Fibroblast of peridontal ligament (primary cell): ENCODE data around the gene TTC39A.
A peak's percentile ranks its signal among the peaks of the same experiment; 100 is the strongest.

Source experiments
- DNase-seq: peaks from one replicate; pipeline ENCODE4 v3.0.0-alpha.2; 2010; ENCODE audit errors: extremely low read depth

The TTC39A gene

GRCh38 chr1:51297401-51298321 is 32.7 kb downstream of the TTC39A start:
- DNase-seq = no peak

DNA sequence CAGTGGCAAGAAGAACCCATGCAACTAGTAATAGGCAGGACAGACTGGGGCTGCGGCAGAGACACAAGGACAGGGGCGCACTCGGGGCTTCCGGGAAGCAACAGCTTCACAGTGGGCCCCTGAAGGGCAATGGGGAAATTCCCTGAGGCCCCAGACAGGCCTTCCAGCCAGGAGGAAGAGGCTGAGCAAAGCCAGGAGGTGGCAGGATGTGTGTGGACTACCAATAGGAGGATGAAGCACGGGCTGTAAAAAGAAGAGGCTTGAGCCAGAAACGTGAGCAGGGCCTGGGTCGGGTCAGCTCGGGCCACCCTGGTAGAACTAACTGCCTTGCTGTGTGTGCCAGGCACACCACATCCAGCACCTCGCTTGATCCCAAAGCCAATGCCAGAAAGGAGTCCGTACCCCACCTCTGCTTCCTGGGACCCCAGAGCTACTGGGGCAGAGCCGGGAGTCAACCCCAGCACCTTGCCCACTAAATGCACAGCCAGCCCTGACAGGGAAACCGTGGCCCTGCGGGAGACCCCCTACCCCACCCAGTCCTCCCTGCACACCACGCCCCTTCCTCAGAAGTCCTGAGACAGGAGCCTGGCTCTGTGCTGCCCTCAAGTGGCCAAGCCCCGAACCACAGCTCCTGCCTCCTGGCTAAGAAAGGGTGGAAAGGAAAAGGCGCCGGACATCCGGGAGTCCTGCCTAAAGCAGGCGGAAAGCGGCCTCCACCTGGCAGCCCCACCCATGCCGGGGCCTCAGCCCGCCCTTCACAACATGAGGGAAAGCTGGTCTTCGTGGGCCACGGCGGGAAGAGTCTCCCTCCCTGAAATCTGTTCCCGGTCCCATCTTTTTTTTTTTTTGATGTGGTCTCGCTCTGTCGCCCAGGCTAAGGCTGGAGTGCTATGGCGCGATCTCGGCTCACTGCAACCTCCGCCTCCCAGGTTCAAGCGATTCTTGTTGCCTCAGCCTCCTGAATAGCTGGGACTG is 33.7 kb downstream of the TTC39A start:
- peak; percentile 78 for DNase-seq

GRCh38 chr1:51295926-51296325 is 34.4 kb downstream of the TTC39A start:
- no peak for DNase-seq

GRCh38 chr1:51294566-51295184 is 35.7 kb downstream of the TTC39A start:
- DNase-seq = no peak

- DNase-seq = no peak
These were observed 36.4 kb downstream of the TTC39A start for GRCh38 chr1:51293898-51294515.

DNA sequence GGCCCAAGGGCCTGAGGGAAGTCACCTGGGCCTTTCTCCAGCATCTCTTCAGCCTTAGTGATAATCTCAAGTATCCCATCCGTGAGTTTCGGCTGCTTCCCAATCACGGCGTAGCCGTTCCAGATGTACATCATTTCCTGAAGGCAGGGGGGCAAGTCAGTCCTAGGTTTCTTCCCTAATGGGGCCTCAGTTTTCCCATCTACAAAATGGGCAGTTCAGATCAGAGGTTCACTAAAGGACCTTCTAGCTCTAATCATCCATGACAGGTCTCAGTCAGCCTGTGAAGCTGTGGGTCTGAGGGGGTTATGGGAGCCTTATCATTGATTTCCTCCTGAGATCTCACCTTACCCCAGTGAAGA is 39.9 kb downstream of the TTC39A start:
- DNase-seq = no peak

DNA sequence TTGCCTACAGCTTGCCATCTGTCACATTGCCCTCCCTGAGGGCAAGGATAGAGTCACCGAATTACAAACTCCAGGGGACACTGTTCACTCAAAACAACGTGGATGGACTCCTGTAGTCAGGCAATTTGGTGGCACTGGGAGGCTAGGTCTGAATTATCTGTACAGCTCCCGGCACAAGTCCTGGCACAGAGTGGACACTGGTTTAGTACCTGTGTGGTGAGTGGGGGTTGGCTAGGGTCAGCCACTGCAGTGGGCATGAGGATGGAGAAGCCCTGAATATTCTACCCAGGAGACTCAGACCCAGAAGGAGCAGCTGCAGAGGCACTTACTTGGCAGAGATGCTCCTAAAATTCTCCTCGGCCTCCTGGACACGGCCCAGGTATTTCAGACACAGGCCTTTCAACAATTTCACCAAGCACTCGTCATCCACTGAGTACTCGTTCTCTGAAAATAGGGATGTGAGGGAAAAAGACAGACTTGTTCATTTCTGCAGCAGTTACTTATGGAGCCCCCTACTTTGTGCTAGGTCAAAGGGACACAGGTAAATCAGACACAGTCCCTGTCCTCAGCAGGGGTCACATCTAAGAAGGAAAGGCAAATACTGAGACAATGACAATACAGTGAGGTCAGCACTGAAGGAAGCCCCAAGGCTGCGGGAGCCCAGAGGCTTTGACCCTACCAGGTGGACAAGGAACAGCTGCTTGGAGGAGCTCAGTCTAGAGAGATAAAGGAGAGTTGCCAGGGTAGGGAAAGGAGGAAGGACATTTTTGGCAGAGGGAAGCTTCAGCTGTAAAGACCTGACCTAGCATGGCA is 40.5 kb downstream of the TTC39A start:
- DNase-seq = no peak

GRCh38 chr1:51288578-51288977 is 41.8 kb downstream of the TTC39A start:
- no peak for DNase-seq

DNA sequence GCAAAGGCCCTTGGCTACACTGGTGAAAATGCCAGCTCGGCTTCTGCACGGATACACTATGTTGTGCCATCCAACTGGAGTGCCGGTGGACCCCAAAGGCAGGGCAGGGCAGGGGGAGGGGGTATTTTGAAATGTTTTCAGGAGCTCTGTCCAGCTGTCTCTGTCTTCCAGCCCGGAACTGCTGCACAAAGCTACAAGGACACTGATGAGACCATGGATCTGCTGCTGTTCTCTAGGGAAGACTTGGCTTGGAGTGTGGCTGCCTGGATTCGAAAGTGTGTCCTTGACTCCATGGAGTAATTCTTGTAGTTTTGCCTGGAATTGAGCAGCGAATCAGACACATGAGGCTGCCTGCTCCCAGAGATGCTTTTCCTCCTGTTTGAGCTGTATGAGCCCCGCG is 42.4 kb downstream of the TTC39A start:
- DNase-seq = no peak

- DNase-seq = no peak
These were observed 45.3 kb downstream of the TTC39A start for GRCh38 chr1:51285055-51285454.

DNA sequence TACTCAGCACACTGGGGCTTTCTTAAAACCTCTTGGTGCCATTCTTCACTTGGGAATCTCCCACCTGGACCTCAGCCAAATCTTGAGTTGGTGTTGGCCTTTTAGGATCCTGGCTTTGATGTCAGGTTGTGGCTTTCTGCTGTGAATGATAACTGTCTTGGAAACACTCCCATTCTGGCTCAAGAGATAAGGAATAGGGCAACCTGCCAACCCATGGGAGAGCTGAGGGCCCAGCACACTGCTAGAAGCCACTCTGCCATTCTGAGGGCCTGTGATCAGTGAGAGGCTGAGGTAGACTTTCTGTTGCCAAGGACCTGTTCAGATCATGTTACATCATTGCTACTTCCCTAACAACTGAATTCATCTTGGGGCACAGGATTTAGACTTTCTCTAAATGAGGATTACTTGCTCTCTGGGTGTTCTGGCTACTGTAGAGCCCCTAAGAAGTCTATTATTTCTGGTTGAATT is 45.8 kb downstream of the TTC39A start:
- no peak for DNase-seq

DNA sequence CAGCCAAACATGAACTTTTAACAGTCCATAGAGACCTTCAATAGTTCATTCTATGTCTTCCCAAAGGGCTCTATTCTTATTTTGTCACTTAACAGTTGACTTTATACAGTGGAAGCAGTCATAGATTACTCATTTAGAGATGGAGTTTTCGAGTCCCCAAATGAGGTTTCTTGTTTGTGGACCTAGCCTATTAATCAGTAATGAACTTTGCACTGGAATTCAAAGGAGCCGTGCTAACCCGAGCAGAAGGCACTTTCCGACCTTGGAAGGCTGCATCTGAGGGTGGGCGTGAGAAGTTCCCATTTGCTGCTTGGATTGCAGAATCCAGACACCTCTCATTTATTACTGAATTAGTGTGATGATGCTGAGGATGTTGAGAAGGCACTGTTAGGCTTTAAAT is 46.4 kb downstream of the TTC39A start:
- DNase-seq = no peak

- no peak for DNase-seq
These were observed 47.8 kb downstream of the TTC39A start for GRCh38 chr1:51282605-51283004.

GRCh38 chr1:51281807-51282206 is 48.6 kb downstream of the TTC39A start:
- no peak for DNase-seq

- no peak for DNase-seq
These were observed 49.9 kb downstream of the TTC39A start for GRCh38 chr1:51280321-51280978.

DNA sequence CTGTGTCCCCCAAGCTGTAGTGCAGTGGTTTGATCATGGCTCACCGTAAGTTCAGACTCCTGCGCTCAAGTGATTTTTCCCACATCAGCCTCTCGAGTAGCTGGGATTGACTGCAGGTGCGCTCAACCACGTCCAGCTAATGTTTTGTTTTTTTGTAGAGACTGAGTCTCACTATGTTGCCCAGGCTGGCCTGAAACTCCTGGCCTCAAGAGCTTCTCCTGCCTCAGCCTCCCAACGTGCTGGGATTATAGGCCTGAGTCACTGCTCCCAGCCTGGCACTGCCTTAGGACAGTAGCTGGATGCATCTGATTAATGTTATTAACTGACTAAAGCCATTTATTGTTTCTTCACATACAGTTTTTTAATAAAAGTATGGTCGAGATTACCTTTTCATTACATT is 54.1 kb downstream of the TTC39A start:
- DNase-seq = no peak

DNA sequence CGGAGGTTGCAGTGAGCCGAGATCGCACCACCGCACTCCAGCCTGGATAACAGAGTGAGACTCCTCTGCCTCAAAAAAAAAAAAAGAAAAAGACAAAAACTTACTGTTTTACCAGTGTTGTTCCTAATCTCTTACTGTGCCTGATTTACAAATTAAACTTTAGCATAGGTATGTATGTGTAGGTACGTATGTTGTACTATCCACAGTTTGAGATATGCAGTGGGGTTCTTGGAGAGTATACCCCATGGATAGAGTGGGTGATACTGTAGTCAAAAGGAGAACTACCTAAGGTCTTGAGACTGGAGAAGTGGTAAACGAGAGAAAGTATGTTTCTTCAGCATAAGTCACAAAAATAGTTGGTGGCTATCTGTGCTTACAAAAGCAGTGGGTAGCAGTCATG is 55.7 kb downstream of the TTC39A start:
- no peak for DNase-seq

DNA sequence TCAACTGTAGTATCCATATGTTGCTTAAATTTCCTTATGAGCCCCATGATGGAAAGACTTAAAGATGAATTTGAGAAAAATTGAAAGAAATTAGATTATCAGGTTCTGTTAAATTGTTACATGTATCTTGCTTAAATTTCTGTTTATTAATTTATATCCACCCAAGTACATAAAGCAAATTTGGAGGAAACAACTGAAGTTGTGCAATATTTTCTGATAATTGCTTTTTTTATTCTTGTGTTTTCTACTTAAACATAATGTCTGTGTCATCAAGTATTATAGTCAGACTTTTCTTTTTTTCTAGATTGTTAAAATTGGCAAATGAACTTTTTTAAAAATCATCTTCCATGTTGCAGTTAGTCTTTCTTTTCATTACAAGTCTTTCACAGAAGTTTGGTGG is 57.4 kb downstream of the TTC39A start:
- no peak for DNase-seq

- peak; percentile 79 for DNase-seq
These were observed 59.6 kb downstream of the TTC39A start for GRCh38 chr1:51270751-51271150.

DNA sequence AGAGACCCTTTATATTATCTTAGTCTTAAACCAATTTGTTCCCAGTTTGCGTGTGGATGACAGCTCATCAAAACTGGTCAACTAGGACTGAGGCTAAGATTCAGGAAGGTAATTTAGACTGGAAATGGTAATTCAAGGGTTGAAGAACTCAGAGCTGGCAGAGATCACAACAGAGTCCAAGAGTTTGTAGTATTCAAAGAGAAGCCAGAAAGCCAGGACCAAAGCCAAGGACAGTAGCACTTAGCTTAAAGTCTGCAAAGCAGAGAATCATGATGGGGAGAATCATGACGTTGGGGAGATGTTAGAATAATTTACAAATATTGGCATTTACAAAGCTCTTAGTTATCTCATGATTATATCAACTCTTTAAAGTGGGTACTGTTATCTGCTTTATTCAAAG is 61.7 kb downstream of the TTC39A start:
- peak; percentile 67 for DNase-seq
